ENCODE measurements around the gene PLPPR3.

The PLPPR3 gene

DNA sequence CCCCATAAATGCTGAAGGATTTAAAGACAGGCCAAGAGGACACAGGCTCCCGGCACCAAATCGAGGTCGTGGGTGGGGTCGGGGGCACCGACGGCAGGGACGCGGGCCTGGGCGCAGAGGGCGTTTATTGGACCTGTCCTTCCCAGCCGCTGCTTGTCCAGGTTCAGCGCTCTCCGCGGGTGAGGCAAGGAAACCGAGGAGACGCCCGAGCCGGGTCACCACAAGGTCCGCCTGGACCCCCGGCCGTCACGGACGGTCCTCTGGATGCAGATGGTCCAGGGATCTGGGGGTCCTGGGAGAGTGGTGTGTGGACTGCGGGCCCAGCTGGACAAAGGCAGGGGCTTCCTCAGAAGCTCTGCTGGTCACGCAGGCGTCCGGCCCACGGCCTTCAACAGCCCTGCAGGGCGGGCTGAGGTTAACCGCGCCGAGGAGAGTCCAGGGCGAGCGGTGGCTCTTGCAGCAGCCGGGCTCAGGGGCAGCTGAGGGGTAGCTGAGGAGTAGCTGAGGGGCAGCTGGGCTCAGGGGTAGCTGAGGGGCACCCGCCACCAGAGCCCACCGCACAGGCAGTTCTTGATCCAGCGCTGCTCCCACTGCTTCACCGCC lies 46.2 kb upstream of the PLPPR3 start:
- TF ChIP-seq, protein P1, sequence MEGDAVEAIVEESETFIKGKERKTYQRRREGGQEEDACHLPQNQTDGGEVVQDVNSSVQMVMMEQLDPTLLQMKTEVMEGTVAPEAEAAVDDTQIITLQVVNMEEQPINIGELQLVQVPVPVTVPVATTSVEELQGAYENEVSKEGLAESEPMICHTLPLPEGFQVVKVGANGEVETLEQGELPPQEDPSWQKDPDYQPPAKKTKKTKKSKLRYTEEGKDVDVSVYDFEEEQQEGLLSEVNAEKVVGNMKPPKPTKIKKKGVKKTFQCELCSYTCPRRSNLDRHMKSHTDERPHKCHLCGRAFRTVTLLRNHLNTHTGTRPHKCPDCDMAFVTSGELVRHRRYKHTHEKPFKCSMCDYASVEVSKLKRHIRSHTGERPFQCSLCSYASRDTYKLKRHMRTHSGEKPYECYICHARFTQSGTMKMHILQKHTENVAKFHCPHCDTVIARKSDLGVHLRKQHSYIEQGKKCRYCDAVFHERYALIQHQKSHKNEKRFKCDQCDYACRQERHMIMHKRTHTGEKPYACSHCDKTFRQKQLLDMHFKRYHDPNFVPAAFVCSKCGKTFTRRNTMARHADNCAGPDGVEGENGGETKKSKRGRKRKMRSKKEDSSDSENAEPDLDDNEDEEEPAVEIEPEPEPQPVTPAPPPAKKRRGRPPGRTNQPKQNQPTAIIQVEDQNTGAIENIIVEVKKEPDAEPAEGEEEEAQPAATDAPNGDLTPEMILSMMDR (IDR thresholded peaks at IDR 0.05; ENCODE audit: insufficient read depth, low read length, poor library complexity, severe bottlenecking): no peak
- DNase-seq (ENCODE audit: extremely low read depth, insufficient read length): no peak
- peaks cover 11% of the 10 kb centered on the region for H3K36me3 ChIP-seq (ENCODE audit: control insufficient read depth, insufficient read depth, low read length)

DNA sequence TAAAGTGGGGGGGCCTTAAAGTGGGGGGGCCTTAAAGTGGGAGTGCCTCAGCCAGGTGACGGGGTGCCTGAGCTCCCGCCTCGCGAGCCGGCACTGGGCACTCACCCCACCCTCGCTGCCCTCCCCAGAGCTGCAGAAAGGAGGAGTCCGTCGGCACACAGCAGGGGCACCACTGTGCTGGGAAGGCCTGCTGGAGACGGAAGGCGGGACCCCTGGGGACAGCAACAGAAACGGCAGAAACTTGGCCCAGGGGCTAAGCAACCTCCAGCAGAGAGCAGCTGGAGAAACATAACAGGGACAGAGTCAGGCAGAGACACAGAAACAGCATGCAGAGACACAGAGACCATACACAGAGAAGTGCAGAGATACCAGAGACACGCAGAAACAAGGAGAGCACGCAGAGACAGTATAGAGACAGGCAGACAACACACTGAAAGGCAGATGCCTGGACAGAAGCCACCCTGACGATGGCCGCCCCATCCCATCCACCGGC lies 45.6 kb upstream of the PLPPR3 start:
- Histone ChIP-seq H3K27me3 (replicated peaks; ENCODE audit: control insufficient read depth, insufficient read depth, low read length) (no peaks in the 10 kb centered on the region), H3K4me3 (replicated peaks; ENCODE audit: low read depth, low read length) (no peak overlapping the region), H3K36me3 (ENCODE audit: control insufficient read depth, insufficient read depth, low read length) (peaks cover 11% of the 10 kb centered on the region)
- DNase-seq (ENCODE audit: extremely low read depth, insufficient read length): no peak
- TF ChIP-seq, protein P1 (IDR thresholded peaks at IDR 0.05; ENCODE audit: insufficient read depth, low read length, poor library complexity, severe bottlenecking): no peak

More for the DNA sequence above, 46.2 kb upstream of the PLPPR3 start:
- no peak overlapping the region for H3K4me3 ChIP-seq (replicated peaks; ENCODE audit: low read depth, low read length)
- H3K27me3 ChIP-seq (replicated peaks; ENCODE audit: control insufficient read depth, insufficient read depth, low read length): no peaks in the 10 kb centered on the region

DNA sequence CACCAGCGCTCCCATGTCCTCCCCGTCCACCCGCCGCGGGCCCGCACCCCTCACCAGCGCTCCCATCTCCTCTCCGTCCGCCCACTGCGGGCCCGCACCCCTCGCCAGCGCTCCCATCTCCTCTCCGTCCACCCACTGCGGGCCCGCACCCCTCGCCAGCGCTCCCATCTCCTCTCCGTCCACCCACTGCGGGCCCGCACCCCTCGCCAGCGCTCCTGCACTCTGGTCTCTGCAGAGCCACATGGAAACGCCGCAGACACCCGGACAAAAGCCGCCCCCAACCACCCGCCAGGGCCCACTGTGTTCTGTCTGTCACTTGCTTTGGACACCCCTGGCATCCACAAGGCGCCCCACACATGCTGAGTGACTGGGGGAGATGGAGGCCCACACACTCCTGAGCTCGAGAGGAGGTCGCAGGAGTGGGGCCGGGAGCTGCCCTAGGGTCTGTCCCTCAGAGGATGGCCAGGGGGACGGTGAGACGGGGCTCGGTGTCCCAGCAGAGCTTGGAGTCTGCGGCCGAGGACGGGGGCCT lies 45.1 kb upstream of the PLPPR3 start:
- no peak for DNase-seq (ENCODE audit: extremely low read depth, insufficient read length)
- TF ChIP-seq, protein P1 (IDR thresholded peaks at IDR 0.05; ENCODE audit: insufficient read depth, low read length, poor library complexity, severe bottlenecking): no peak
- no peak overlapping the region for H3K4me3 ChIP-seq (replicated peaks; ENCODE audit: low read depth, low read length)
- no peaks in the 10 kb centered on the region for H3K27me3 ChIP-seq (replicated peaks; ENCODE audit: control insufficient read depth, insufficient read depth, low read length)
- H3K36me3 ChIP-seq (ENCODE audit: control insufficient read depth, insufficient read depth, low read length): peaks cover 11% of the 10 kb centered on the region

DNA sequence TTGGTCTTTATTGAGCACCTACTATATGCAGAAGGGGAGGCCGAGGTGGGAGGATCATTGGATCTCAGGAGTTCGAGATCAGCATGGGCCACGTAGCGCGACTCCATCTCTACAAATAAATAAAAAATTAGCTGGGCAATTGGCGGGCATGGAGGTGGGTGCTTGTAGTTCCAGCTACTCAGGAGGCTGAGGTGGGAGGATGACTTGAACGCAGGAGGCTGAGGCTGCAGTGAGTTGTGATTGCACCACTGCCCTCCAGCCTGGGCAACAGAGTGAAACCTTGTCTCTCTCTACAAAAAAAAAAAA lies 41.5 kb upstream of the PLPPR3 start:
- TF ChIP-seq, protein P1 (IDR thresholded peaks at IDR 0.05; ENCODE audit: insufficient read depth, low read length, poor library complexity, severe bottlenecking): no peak
- H3K36me3 ChIP-seq (ENCODE audit: control insufficient read depth, insufficient read depth, low read length): peaks cover 3% of the 10 kb centered on the region; the same call in 1 of the 2 replicates
- no peak overlapping the region for H3K4me3 ChIP-seq (replicated peaks; ENCODE audit: low read depth, low read length)
- no peaks in the 10 kb centered on the region for H3K27me3 ChIP-seq (replicated peaks; ENCODE audit: control insufficient read depth, insufficient read depth, low read length)
- DNase-seq (ENCODE audit: extremely low read depth, insufficient read length): no peak

DNA sequence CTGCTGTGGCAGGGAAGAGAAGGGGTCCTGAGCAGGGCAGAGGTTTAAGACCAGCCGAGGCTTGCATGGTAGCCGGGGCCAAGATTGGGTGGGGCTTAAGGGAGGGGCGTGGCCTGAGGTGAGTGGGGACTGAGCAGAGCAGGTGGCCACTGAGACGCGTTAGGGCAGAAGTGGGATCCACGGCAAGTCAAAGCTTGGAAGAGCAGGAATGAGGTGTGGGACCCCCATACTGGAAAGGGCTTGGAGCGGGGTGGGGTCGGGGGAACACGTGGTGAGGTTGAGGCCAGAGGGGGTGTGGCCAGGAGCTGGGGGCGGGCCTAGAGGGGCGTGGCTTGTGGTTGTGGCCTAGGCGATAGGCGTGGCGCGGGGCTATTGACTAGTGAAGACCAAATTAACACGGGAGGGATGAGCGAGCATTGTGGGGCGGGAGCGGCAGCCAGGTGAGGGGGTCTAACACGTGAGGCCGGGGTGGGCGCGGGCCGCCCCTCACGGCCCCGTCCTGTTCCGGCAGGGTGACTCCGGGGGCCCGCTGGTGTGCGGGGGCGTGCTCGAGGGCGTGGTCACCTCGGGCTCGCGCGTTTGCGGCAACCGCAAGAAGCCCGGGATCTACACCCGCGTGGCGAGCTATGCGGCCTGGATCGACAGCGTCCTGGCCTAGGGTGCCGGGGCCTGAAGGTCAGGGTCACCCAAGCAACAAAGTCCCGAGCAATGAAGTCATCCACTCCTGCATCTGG lies 41.0 kb upstream of the PLPPR3 start:
- TF ChIP-seq, protein P1 (IDR thresholded peaks at IDR 0.05; ENCODE audit: insufficient read depth, low read length, poor library complexity, severe bottlenecking): no peak
- peak; percentile 81 for DNase-seq (ENCODE audit: extremely low read depth, insufficient read length)
- no peaks in the 10 kb centered on the region for H3K27me3 ChIP-seq (replicated peaks; ENCODE audit: control insufficient read depth, insufficient read depth, low read length)
- no peak overlapping the region for H3K4me3 ChIP-seq (replicated peaks; ENCODE audit: low read depth, low read length)
- H3K36me3 ChIP-seq (ENCODE audit: control insufficient read depth, insufficient read depth, low read length): peaks cover 3% of the 10 kb centered on the region; the same call in 1 of the 2 replicates

All from GM06990 (cell line).